Kidney epithelial cell (primary cell): ENCODE measurements around the gene DPP9. TPM values are rescaled to one million over a fixed set of nuclear protein-coding genes. Genes with fewer than 3 reads are reported as not detected.

Source experiments
- DNase-seq: peaks from one replicate; pipeline ENCODE4 v3.0.0-alpha.2; 2010; ENCODE audit warnings: low read depth
- H3K27me3 ChIP-seq: 2 replicates; pipeline ENCODE4 v1.6.0; 2011; ENCODE audit warnings: low read length; ENCODE audit not compliant: control insufficient read depth, insufficient read depth
- H3K36me3 ChIP-seq: 2 replicates; pipeline ENCODE4 v1.5.1; 2011; ENCODE audit warnings: low read length; ENCODE audit not compliant: control insufficient read depth, insufficient read depth
- H3K4me3 ChIP-seq: 2 replicates; pipeline ENCODE4 v1.5.1; 2011; ENCODE audit warnings: low read depth, mild to moderate bottlenecking, control low read depth, low read length
- CTCF ChIP-seq: IDR thresholded peaks from 2 replicates; pipeline ENCODE4 v1.5.1; 2011; ENCODE audit warnings: mild to moderate bottlenecking, moderate library complexity, low read length, control low read depth, inconsistent platforms; ENCODE audit not compliant: insufficient read depth, poor library complexity, severe bottlenecking
- total RNA-seq: library from RNA; depleted of rRNA; stranded (reverse); fragments of >200 nt; gene quantifications from 2 replicates; pipeline ENCODE4 v1.2.3, GENCODE V29; 2015

The DPP9 gene
- total RNA-seq, 1 donor from 2014 or later, result 67.8 TPM

DNA sequence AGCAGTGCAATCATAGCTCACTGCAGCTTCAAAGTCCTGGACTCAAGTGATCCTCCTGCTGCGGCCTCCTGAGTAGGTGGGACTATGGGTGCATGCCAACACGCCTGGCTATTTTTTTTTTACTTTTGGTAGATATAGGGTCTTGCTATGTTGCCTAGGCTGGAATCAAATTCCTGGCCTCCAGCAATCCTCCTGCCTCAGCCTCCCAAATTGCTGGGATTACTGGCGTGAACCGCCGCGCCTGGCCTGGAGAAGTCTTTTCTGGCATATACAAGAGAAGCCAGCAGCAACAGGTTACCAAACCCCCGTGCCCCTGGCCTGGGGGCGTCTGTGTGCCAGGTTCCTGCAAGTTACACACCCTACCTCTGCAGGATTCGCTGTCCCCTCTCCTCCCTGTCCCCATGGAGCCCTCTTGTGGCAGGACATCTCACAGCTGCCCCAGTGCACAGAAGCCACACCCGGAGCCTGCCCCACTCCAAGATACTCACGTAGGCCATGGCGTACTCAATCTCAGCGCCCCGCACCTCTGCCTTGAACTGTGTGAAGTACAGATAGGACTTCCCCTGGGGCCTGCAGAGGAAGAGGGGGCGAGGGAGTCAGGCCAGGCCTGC lies 63.4 kb downstream of the DPP9 start:
- DNase-seq, result no peak
- H3K36me3 ChIP-seq, result peaks cover 8% of the 10 kb centered on the region

DNA sequence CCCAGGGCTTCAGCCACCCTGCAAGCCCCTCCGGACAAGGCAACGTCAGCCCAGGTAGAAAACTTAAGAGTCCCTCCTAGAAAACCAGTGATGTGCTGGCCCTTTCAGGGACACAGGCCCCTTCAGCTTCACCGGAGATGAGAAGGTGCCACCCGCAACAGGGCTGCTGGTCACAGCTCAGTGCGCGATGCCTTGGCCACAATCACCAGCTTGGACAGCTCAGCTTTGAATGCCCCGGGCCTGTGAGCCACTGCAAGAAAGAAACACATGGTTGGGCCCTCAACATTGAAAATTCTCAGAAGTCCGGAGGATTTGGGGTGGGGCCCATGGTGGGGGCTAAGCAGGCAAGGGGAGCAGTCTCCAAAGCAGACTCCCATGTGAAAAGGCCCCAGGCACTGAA lies 65.8 kb downstream of the DPP9 start:
- no peak for TF ChIP-seq CTCF
- no peak for DNase-seq
- no peaks in the 10 kb centered on the region for H3K27me3 ChIP-seq
- no peak overlapping the region for H3K4me3 ChIP-seq
- H3K36me3 ChIP-seq, result peaks cover 5% of the 10 kb centered on the region

More for the DNA sequence above, 63.4 kb downstream of the DPP9 start:
- H3K4me3 ChIP-seq, result no peak overlapping the region
- H3K27me3 ChIP-seq, result no peaks in the 10 kb centered on the region
- peak; percentile 23 for TF ChIP-seq CTCF

DNA sequence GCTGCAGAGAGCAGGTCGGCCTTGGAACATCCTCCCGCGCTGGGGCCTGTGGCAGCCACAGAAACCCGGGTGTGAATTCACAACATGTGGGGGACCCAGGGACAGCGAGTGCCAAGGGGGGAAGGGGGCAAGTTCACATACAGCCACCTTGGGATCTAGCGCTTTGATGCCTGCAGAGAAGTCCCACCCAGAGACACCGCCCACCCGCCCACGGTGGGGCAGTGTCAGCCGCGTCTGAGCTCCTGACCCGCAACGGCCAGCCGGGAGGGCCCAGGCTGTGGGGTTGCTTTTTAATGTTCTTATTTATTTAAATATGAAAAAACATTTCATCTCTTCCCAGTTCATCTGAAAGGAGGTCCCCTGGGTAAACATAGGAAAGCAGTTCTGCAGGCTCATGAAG lies 66.4 kb downstream of the DPP9 start:
- Histone ChIP-seq H3K4me3 (no peak overlapping the region), H3K27me3 (no peaks in the 10 kb centered on the region), H3K36me3 (peaks cover 5% of the 10 kb centered on the region)
- no peak for DNase-seq
- no peak for TF ChIP-seq CTCF

GRCh38 chr19:4656102-4656501 lies 67.5 kb downstream of the DPP9 start:
- no peak for DNase-seq
- Histone ChIP-seq H3K36me3 (peaks cover 5% of the 10 kb centered on the region), H3K4me3 (no peak overlapping the region), H3K27me3 (no peaks in the 10 kb centered on the region)
- TF ChIP-seq CTCF, result no peak

DNA sequence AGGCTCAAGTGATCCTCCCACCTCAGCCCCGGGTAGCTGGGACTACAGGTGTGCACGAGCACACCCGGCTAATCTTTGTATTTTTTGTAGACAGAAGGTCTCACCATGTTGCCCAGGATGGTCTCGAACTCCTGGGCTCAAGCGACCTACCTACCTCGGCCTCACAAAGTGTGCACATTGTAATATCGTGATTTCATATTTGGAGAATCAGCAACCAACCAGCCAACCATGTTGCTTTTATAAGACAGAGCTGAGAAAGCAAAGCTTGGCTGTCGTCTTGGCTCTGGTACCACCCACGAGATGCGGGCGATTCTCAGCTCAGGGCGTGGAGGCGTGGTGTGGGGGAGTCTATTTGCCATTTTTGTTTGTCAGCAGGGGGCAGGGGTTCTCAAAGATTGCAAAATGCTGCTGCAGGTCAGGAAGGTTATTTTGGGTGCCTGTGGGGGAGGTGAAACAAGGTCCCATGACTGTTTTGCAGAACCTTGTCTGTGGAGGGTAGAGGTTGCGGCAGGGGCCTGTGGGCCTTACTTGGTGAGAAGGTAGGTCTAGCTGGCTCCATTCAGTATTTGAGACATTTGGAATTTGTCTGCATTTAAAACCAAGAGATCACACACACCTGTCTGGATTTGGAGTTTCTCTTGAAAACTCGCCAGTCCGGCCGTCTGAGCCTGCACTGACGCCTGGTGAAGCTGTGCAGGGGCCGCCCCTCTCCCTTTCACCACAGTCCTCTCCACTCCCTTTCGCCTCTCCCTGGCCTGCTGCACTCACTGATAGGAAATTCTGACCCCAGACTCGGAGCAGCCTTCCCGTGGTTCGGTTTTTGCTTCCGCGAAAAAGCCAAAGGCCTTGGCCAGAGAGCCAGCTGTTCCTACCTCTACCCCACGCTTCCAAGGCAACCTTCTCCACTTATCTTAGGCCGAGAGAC lies 68.9 kb downstream of the DPP9 start:
- Histone ChIP-seq H3K4me3 (no peak overlapping the region), H3K36me3 (peaks cover 5% of the 10 kb centered on the region), H3K27me3 (no peaks in the 10 kb centered on the region)
- DNase-seq, result no peak
- no peak for TF ChIP-seq CTCF
